HG03060 (cell line): ENCODE results near the gene USF2.

Experiments
- ATAC-seq: cut with Tn5 transposase; IDR thresholded peaks from one replicate; pipeline ENCODE4 v1.9.1; 2021; ENCODE audit warnings: low read depth, moderate number of reproducible peaks; ENCODE audit not compliant: unreplicated experiment

The USF2 gene

GRCh38 chr19:35315883-35316282 lies 47.1 kb downstream of the USF2 start:
- no peak for ATAC-seq

GRCh38 chr19:35316560-35316959 lies 47.8 kb downstream of the USF2 start:
- no peak for ATAC-seq

- ATAC-seq: no peak
These were observed 48.8 kb downstream of the USF2 start for GRCh38 chr19:35317464-35318043.

- ATAC-seq: no peak
These were observed 50.1 kb downstream of the USF2 start for GRCh38 chr19:35318679-35319448.

- ATAC-seq: no peak
These were observed 51.4 kb downstream of the USF2 start for GRCh38 chr19:35320065-35320713.

GRCh38 chr19:35321291-35321690 lies 52.5 kb downstream of the USF2 start:
- no peak for ATAC-seq

GRCh38 chr19:35322014-35322413 lies 53.3 kb downstream of the USF2 start:
- no peak for ATAC-seq

GRCh38 chr19:35327642-35328041 lies 58.9 kb downstream of the USF2 start:
- ATAC-seq: no peak

GRCh38 chr19:35328851-35329285 lies 60.1 kb downstream of the USF2 start, which contains the start of gene CD22:
CD22 (plus strand) TSS chr19:35329187; CDS start chr19:35332041, 2,854 bp downstream.
- ATAC-seq: no peak

- ATAC-seq: no peak
These were observed 60.6 kb downstream of the USF2 start for GRCh38 chr19:35329323-35329722.
